HG03064 (cell line): ENCODE measurements around the gene DENND1A.
"Not testable (repeated sequence)": the region's sequence is repeated elsewhere in the genome, so short reads cannot be mapped to it uniquely, and the experiment has no call there.

Experiments used
- ATAC-seq: cut with Tn5 transposase; IDR thresholded peaks from one replicate; pipeline ENCODE4 v1.9.1; 2021; ENCODE audit warnings: low read depth; ENCODE audit not compliant: unreplicated experiment

The DENND1A gene

DNA sequence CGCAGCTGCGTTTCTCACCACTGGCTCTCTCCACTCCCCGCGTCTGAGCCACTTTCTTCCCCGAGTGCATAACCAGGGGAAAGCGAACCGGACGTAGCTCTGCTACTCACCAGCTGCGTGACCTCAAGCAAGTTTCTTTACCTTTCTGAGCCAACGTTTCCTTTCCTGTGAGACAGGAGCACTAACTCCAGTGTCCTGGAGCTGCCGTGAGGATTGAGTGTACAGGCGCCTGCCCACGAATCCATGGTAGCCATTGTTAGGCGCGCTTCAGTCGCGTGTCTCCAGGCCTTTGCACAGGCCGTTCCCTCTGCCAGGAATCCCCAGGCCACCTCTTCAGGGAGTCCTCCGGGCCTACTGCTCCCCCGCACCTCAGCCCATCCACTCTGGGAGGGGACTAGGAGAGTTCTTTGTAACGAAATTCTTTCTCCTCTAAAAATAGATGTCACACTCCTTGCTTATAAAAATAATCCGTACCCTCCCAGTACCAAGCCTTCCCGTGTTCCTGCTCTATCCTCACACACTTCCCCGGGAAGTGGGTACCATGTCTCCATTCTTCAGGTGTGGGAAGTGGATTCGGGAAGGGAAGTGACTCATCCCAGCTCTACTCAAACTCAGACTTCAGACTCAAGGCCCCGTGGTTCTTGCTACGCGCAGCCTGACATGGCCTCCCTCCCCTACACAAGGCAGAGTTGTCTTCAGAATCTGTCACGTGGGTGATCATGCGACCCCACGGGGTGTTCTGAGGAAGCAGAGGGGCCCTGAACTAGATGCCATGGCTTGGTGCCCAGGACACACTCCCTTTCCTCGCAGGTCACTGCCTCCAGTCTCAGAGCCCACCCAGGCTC is 590.0 kb downstream of the DENND1A start:
- peak; percentile 31 for ATAC-seq

DNA sequence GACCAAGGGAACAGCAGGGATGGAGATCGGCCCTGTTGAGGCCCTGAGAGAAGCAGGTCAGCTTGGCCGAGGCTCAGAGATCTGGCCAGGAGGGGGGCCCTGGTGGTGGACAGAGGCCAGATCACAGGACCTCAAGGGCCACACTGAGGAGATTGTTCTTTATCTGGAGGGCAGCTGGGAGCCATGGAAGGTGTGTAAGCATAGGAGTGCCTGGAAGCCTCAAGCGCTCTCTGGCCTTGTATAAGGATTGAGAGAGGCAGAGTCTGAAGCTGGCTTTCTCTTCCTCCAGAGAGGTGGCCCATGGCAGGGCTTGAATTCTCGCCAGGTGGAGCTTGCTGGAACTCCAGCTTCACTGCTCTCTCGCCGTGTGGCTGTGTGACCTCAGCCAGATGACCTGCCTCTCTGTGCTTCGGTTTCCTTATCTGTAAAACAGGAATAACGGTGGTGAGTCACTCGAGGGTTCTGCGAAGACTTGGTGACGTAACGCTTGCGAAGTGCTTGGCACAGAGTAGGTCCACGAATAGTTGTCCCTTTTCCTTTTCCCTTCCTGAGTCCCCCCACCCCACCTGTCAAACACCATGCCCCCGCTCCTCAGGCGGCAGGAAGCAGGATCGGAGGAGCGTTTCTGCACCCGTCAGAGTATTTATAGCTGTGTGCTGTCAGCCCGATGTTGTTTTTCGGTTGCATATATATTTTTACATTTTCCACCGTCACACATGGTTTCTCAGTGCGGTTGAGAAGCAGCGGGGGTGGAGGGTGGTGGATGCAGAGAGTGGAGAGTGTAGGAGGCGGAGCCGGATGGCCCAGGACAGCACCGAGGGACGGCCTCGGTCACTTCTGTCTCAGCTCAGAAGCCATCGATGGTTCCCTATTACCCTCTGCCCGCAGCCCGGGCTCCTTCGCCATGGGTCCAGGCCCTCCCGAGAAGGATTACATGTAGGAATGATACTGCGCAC is 590.9 kb downstream of the DENND1A start:
- peak; percentile 45 for ATAC-seq

GRCh38 chr9:123337971-123338370 is 592.0 kb downstream of the DENND1A start:
- ATAC-seq, result no peak

DNA sequence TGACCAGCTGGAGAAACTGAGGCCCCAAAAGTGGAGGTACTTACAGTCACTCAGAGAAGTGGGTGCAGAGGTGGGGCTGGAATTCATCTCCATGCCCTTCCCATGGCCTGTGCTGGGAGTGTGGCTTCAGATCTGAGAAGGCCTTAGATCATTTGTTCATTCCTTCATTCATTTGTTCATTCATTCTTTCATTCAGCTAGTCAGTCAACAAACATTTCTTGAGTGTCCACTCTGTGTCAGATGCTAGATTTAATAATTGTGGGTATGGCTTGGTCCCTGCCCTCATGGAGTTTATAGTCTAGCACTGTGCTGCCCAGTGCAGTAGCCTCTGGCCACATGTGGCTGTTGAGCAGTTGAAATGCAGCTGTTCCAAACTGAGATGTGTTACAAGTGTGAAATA is 593.0 kb downstream of the DENND1A start:
- ATAC-seq, result no peak

DNA sequence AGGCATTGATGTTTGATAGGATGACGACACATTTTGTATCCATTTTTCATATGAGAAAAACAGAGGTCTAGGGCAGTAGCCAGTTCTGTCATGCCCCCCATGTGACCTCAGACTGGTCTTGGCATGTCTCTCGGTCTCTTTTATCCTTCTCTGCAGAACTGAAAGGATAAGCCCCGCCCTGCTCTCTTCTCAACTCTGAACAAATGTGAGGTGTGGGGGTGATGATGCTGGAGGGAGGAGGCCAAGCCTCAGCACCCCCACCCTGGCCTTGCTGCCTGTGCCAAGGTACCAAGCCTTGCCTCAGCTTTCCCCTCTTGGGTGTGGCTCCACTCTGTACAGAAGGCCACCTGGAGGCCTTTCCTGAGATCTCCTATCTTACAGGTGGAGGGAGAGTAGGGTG is 593.5 kb downstream of the DENND1A start:
- no peak for ATAC-seq

DNA sequence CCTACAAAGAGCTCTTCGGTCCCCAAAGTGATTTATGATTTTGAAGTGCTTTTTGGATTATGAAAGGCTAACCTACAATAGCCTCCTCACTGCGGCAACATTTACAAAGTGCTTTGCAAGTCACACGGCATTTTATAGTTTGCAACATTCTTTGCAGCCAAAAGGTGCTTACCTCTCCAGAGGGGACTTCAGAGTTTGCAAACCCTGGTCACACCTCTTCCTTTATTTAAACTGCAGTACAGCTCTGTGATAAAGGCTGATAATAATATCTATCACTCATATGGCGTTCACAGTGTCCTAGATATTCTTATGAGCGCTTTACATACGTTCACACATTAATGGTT is 594.0 kb downstream of the DENND1A start:
- ATAC-seq, result no peak

GRCh38 chr9:123335193-123335985 is 594.5 kb downstream of the DENND1A start:
- ATAC-seq, result no peak

- no peak for ATAC-seq
These were observed 595.3 kb downstream of the DENND1A start for GRCh38 chr9:123334639-123335038.

DNA sequence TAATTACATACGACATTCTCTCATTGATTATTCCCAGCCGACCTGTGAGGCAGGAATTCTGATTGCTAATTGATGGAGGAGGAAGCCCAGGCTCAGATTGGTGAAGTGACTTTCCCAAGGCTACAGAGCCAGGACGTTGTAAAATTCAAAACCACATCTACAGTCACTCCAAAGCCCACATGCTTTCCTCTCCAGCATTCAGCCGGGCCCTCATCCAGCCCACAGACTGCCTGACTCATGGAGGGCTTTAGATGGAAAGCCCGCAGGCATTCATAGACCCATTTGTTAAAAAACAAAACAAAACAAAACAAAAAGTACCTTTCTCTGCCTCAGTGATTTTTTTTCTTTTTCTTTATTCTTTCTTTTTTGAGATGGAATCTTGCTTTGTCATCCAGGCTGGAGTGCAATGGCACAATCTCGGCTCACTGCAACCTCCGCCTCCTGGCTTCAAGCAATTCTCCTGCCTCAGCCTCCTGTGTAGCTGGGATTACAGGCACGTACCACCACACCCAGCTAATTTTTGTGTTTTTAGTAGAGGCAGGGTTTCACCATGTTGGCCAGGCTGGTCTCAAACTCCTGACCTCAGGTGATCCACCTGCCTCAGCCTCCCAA is 596.8 kb downstream of the DENND1A start:
- ATAC-seq, result not testable (repeated sequence)

DNA sequence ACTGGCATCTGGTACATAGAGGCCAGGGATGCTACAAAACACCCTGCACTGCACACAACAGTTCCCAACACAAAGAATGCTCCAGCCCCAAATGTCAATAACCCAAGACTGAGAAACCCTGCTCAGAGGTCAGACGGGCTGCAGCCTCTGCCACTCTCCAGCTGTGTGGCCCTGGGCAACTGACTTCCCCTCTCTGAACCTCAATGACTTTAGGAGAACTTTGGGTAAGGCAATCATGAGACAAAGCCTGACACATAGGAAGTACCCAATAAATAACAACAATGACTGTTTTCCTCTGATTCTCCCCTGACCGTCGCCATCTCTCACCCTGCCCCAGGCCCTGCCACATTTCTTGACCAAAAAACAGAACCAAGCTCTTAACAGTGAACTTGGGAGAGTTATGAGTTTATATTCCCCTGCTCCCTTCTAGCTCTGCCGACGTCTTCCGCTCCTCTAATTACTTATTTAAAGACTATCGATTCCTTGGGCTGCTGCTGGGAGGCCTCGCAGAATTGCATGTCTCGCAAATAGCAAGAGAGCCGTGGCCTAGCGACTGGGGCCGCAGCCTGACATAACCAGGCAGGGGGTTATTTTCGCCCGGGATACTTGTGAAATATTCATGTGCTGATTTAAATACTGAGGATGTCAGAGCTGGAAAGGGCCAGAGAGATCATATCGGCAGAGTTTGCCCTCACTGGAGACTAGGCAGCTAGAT is 598.4 kb downstream of the DENND1A start:
- ATAC-seq, result no peak
